DOHH2 (cell line): ENCODE measurements around the gene LAMA3.

ENCODE experiments used
- EZH2phosphoT487 ChIP-seq: fragments of 200-600 bp; sonication (generic); IDR thresholded peaks from 2 replicates; pipeline ENCODE4 v1.6.1; 2017; ENCODE audit warnings: borderline replicate concordance, mild to moderate bottlenecking, antibody characterized with exemption, low read length, moderate library complexity, mixed read lengths
- TF ChIP-seq, protein P1 (sequence below): fragments of 200-600 bp; sonication (generic); IDR thresholded peaks from one replicate; pipeline ENCODE4 v1.5.1; 2014; ENCODE audit warnings: antibody characterized with exemption, mild to moderate bottlenecking, low read depth, low read length; ENCODE audit not compliant: poor library complexity, severe bottlenecking

DNA sequence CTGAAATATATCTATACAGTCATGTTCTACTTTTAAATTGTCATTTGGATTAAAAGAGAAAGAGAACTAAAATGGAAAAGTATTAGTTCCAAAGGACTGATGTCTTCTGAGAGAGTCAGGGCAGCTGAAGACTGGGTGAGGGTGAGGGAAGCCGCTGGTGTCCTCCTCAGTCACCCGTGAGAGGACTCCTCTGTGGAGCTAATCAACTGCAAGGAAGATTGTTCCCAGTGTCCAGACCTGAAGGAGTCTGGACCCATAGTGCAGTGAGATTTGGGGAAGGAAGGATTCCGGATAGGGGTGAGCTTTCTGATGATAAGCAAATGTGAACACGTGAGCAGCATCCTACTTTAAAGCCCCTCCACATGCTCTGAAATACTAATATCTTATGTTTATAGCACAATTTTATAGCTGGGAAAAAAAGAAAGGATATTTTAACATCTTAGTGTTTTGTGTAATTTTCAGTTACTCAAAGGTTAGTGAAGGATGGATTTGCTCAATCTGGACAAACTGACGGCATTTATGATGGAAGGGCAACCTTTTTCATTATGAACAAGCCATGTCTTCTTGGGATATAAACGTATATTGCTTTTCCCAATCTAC, 190.8 kb downstream of the LAMA3 start:
- TF ChIP-seq, protein P1, sequence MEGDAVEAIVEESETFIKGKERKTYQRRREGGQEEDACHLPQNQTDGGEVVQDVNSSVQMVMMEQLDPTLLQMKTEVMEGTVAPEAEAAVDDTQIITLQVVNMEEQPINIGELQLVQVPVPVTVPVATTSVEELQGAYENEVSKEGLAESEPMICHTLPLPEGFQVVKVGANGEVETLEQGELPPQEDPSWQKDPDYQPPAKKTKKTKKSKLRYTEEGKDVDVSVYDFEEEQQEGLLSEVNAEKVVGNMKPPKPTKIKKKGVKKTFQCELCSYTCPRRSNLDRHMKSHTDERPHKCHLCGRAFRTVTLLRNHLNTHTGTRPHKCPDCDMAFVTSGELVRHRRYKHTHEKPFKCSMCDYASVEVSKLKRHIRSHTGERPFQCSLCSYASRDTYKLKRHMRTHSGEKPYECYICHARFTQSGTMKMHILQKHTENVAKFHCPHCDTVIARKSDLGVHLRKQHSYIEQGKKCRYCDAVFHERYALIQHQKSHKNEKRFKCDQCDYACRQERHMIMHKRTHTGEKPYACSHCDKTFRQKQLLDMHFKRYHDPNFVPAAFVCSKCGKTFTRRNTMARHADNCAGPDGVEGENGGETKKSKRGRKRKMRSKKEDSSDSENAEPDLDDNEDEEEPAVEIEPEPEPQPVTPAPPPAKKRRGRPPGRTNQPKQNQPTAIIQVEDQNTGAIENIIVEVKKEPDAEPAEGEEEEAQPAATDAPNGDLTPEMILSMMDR: no peak
- TF ChIP-seq EZH2phosphoT487: no peak
